HG02623 (cell line): ENCODE results near the gene ANKRD12.
A peak's percentile ranks its signal among the peaks of the same experiment; 100 is the strongest.

Source experiments
- ATAC-seq: cut with Tn5 transposase; IDR thresholded peaks from one replicate; pipeline ENCODE4 v1.9.1; 2021; ENCODE audit warnings: moderate library complexity; ENCODE audit not compliant: unreplicated experiment

ANKRD12 gene

DNA sequence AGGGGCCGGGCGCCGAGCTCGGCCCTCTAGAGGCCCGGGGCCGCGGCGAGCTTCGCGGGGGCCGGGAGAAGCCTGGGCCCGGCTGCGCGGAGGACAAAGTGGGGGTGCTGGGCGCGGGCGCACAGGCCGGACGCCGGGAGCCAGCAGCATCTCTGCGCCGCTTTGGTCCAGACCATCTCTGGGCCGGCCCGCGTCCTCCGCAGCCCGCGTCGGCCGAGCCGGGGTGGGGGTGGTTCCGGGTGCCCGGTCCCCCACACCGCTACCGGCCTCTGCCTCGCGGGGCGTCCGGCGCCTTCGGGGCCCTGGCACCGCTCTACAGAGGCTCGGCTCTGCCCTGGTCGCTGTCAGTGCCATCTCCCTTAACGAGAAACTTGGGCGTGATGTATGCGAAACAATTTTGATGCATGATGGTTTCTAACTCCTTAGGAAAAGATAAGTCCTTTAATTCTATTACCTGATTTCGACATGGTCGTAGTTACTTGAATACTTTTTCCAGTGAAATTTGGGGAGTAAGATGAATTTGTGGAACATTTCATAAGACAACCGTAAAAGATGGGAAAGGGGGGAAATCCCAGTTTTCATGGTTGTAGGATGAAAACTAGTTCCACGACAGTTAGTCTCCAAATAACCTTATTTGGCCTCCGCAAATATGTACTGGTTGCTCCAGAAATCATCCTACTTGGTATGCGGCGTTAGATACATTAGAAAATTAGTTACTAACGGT, 198.6 kb downstream of the ANKRD12 start:
- peak; percentile 29 for ATAC-seq
